Measurements from ENCODE around the gene JAZF1.
A peak's percentile ranks its signal among the peaks of the same experiment; 100 is the strongest.

The JAZF1 gene

GRCh38 chr7:28108747-28109146 lies 71.8 kb downstream of the JAZF1 start:
- no peak for DNase-seq (ENCODE audit: low read depth in 1 of 2, low spot score in 1 of 2)

- DNase-seq (ENCODE audit: low read depth in 1 of 2, low spot score in 1 of 2) = no peak
These were observed 72.6 kb downstream of the JAZF1 start for GRCh38 chr7:28107960-28108359.

GRCh38 chr7:28106321-28106829 lies 74.2 kb downstream of the JAZF1 start:
- no peak for DNase-seq (ENCODE audit: low read depth in 1 of 2, low spot score in 1 of 2)

- DNase-seq (ENCODE audit: low read depth in 1 of 2, low spot score in 1 of 2) = no peak
These were observed 75.4 kb downstream of the JAZF1 start for GRCh38 chr7:28105234-28105633.

GRCh38 chr7:28104811-28105210 lies 75.8 kb downstream of the JAZF1 start:
- DNase-seq (ENCODE audit: low read depth in 1 of 2, low spot score in 1 of 2) = no peak

GRCh38 chr7:28104041-28104541 lies 76.5 kb downstream of the JAZF1 start:
- no peak for DNase-seq (ENCODE audit: low read depth in 1 of 2, low spot score in 1 of 2)

GRCh38 chr7:28102797-28103196 lies 77.8 kb downstream of the JAZF1 start:
- DNase-seq (ENCODE audit: low read depth in 1 of 2, low spot score in 1 of 2) = no peak

GRCh38 chr7:28096713-28097112 lies 83.9 kb downstream of the JAZF1 start:
- DNase-seq (ENCODE audit: low read depth in 1 of 2, low spot score in 1 of 2) = no peak

- no peak for DNase-seq (ENCODE audit: low read depth in 1 of 2, low spot score in 1 of 2)
These were observed 85.4 kb downstream of the JAZF1 start for GRCh38 chr7:28095231-28095630.

- DNase-seq (ENCODE audit: low read depth in 1 of 2, low spot score in 1 of 2) = peak in 1 of 2 donors; percentile 32
These were observed 86.9 kb downstream of the JAZF1 start for GRCh38 chr7:28093623-28094232.

GRCh38 chr7:28091190-28091589 lies 89.4 kb downstream of the JAZF1 start:
- DNase-seq (ENCODE audit: low read depth in 1 of 2, low spot score in 1 of 2) = no peak

GRCh38 chr7:28088901-28089714 lies 91.5 kb downstream of the JAZF1 start:
- no peak for DNase-seq (ENCODE audit: low read depth in 1 of 2, low spot score in 1 of 2)

- no peak for DNase-seq (ENCODE audit: low read depth in 1 of 2, low spot score in 1 of 2)
These were observed 92.6 kb downstream of the JAZF1 start for GRCh38 chr7:28088032-28088431.

GRCh38 chr7:28086198-28086597 lies 94.4 kb downstream of the JAZF1 start:
- DNase-seq (ENCODE audit: low read depth in 1 of 2, low spot score in 1 of 2) = no peak

GRCh38 chr7:28083998-28084985 lies 96.3 kb downstream of the JAZF1 start:
- no peak for DNase-seq (ENCODE audit: low read depth in 1 of 2, low spot score in 1 of 2)

GRCh38 chr7:28083164-28083997 lies 97.2 kb downstream of the JAZF1 start:
- DNase-seq (ENCODE audit: low read depth in 1 of 2, low spot score in 1 of 2) = no peak

- no peak for DNase-seq (ENCODE audit: low read depth in 1 of 2, low spot score in 1 of 2)
These were observed 98.5 kb downstream of the JAZF1 start for GRCh38 chr7:28082071-28082470.

GRCh38 chr7:28081016-28081415 lies 99.6 kb downstream of the JAZF1 start:
- no peak for DNase-seq (ENCODE audit: low read depth in 1 of 2, low spot score in 1 of 2)

- peak in 1 of 2 donors; percentile 20 for DNase-seq (ENCODE audit: low read depth in 1 of 2, low spot score in 1 of 2)
These were observed 102.3 kb downstream of the JAZF1 start for GRCh38 chr7:28078036-28078901.
